ENCODE results near the gene S100A6.

S100A6 gene

GRCh38 chr1:153510984-153511410, 24.8 kb downstream of the S100A6 start:
- no peak overlapping the region for H3K4me3 ChIP-seq (ENCODE audit: low read depth, low read length)
- DNase-seq (ENCODE audit: low read depth, low spot score), result no peak
- POLR2A ChIA-PET, result interaction anchor here (0.8 kb wide), 1 partner anchor 62 kb away, joined by 7 read pairs; no protein-coding TSS in a partner anchor
- peak; percentile 95 for TF ChIP-seq CTCF (IDR thresholded peaks at IDR 0.05; ENCODE audit: insufficient read depth, low read length, missing control alignments)
- CTCF ChIA-PET, result interaction anchor here (0.6 to 15.3 kb wide), 50 partner anchors 9 to 476 kb away, joined by 3 to 401 read pairs (median 6); partner anchors contain the start of genes CHTOP, DENND4B, ILF2 and NPR1

GRCh38 chr1:153509729-153510354, 25.9 kb downstream of the S100A6 start:
- no peak for DNase-seq (ENCODE audit: low read depth, low spot score)
- H3K4me3 ChIP-seq (ENCODE audit: low read depth, low read length), result no peak overlapping the region
- ChIA-PET POLR2A (interaction anchor here (0.6 to 1.2 kb wide), 2 partner anchors 58 to 88 kb away, joined by 3 to 5 read pairs; no protein-coding TSS in a partner anchor), CTCF (interaction anchor here (0.6 to 15.3 kb wide), 36 partner anchors 11 to 477 kb away, joined by 3 to 401 read pairs (median 9); partner anchors contain the start of genes CHTOP, NPR1, RAB13 and S100A1)
- peak; percentile 75 for TF ChIP-seq CTCF (IDR thresholded peaks at IDR 0.05; ENCODE audit: insufficient read depth, low read length, missing control alignments)

GRCh38 chr1:153509036-153509435, 26.8 kb downstream of the S100A6 start:
- TF ChIP-seq CTCF (IDR thresholded peaks at IDR 0.05; ENCODE audit: insufficient read depth, low read length, missing control alignments), result no peak
- no peak overlapping the region for H3K4me3 ChIP-seq (ENCODE audit: low read depth, low read length)
- DNase-seq (ENCODE audit: low read depth, low spot score), result no peak
- ChIA-PET CTCF (interaction anchor here (0.6 to 15.3 kb wide), 21 partner anchors 10 to 1516 kb away, joined by 3 to 401 read pairs (median 12); partner anchors contain the start of genes RAB13, S100A1, S100A13 and S100A14), POLR2A (no interaction called here)

GRCh38 chr1:153507926-153508583, 27.7 kb downstream of the S100A6 start:
- no peak for TF ChIP-seq CTCF (IDR thresholded peaks at IDR 0.05; ENCODE audit: insufficient read depth, low read length, missing control alignments)
- no peak overlapping the region for H3K4me3 ChIP-seq (ENCODE audit: low read depth, low read length)
- no peak for DNase-seq (ENCODE audit: low read depth, low spot score)
- CTCF ChIA-PET, result interaction anchor here (0.7 to 15.3 kb wide), 16 partner anchors 9 to 241 kb away, joined by 3 to 401 read pairs (median 5); partner anchors contain the start of genes S100A1, S100A13, S100A14 and S100A16
- POLR2A ChIA-PET, result interaction anchor here (0.8 kb wide), 1 partner anchor 119 kb away, joined by 3 read pairs; the partner anchor contains the start of gene S100A13

- H3K4me3 ChIP-seq (ENCODE audit: low read depth, low read length), result no peak overlapping the region
- ChIA-PET CTCF (interaction anchor here (0.7 to 15.3 kb wide), 12 partner anchors 9 to 244 kb away, joined by 3 to 401 read pairs (median 6); partner anchors contain the start of genes S100A1, S100A13, S100A14 and S100A16), POLR2A (interaction anchor here (0.6 to 1.1 kb wide), 5 partner anchors 16 to 136 kb away, joined by 3 to 6 read pairs (median 3); partner anchors contain the start of genes CHTOP, S100A13 and S100A16)
- TF ChIP-seq CTCF (IDR thresholded peaks at IDR 0.05; ENCODE audit: insufficient read depth, low read length, missing control alignments), result no peak
- DNase-seq (ENCODE audit: low read depth, low spot score), result no peak
Observed at GRCh38 chr1:153506831-153507413, 28.9 kb downstream of the S100A6 start.

Data from AG04449 (cell line).